AG04450 (cell line): ENCODE data around the gene TNP2. TPM values are rescaled to one million over a fixed set of nuclear protein-coding genes. Genes with fewer than 3 reads are reported as not detected.
"Not testable (repeated sequence)": the region's sequence is repeated elsewhere in the genome, so short reads cannot be mapped to it uniquely, and the experiment has no call there.

ENCODE experiments used
- CTCF ChIA-PET: fragments of 300-600, 350-600 bp; formaldehyde crosslinking; extraction: SDS; loops from one replicate; lab custom pipeline; 2022; ENCODE audit warnings: antibody characterized with exemption, inconsistent platforms; lab: Charles Lee
- POLR2A ChIA-PET: fragments of 350-600 bp; formaldehyde crosslinking; extraction: SDS; loops from one replicate; lab custom pipeline; 2021; ENCODE audit warnings: antibody characterized with exemption, inconsistent platforms; lab: Yijun Ruan, JAX
- DNase-seq: peaks from one replicate; pipeline ENCODE4 v3.0.0-alpha.2; 2011; ENCODE audit warnings: low read depth, low spot score
- H3K27ac ChIP-seq: one replicate; pipeline ENCODE4 v1.5.1; 2012; ENCODE audit warnings: low read depth, low read length, control low read depth
- H3K27me3 ChIP-seq: one replicate; pipeline ENCODE4 v1.6.0; 2012; ENCODE audit warnings: low read length; ENCODE audit not compliant: control insufficient read depth, insufficient read depth
- H3K4me3 ChIP-seq: 2 replicates; pipeline ENCODE4 v1.5.1; 2011; ENCODE audit warnings: mild to moderate bottlenecking, low read depth, low read length, control low read depth
- H3K9me3 ChIP-seq: 2 replicates; pipeline ENCODE4 v1.5.1; 2012; ENCODE audit warnings: low read length; ENCODE audit not compliant: control insufficient read depth, insufficient read depth
- polyA plus RNA-seq: library from polyadenylated mRNA; depleted of rRNA; stranded (reverse); fragments of >200 nt; gene quantifications from 2 replicates; pipeline ENCODE4 v1.2.3, GENCODE V29; 2011
- TF ChIP-seq, protein P1 (sequence below): IDR thresholded peaks from 2 replicates; pipeline ENCODE4 v1.5.1; 2011; ENCODE audit warnings: low read depth, low read length, control low read depth, inconsistent platforms

TNP2 gene
- polyA plus RNA-seq, 1 experiment = not detected

GRCh38 chr16:11291091-11291703 is 22.1 kb upstream of the TNP2 start:
- no peak for DNase-seq
- POLR2A ChIA-PET = no interaction called here
- Histone ChIP-seq H3K27ac (no peak overlapping the region), H3K27me3 (peaks cover 14% of the 10 kb centered on the region), H3K4me3 (no peak overlapping the region), H3K9me3 (no peaks in the 10 kb centered on the region)
- TF ChIP-seq, protein P1, sequence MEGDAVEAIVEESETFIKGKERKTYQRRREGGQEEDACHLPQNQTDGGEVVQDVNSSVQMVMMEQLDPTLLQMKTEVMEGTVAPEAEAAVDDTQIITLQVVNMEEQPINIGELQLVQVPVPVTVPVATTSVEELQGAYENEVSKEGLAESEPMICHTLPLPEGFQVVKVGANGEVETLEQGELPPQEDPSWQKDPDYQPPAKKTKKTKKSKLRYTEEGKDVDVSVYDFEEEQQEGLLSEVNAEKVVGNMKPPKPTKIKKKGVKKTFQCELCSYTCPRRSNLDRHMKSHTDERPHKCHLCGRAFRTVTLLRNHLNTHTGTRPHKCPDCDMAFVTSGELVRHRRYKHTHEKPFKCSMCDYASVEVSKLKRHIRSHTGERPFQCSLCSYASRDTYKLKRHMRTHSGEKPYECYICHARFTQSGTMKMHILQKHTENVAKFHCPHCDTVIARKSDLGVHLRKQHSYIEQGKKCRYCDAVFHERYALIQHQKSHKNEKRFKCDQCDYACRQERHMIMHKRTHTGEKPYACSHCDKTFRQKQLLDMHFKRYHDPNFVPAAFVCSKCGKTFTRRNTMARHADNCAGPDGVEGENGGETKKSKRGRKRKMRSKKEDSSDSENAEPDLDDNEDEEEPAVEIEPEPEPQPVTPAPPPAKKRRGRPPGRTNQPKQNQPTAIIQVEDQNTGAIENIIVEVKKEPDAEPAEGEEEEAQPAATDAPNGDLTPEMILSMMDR = no peak
- CTCF ChIA-PET = interaction anchor here (0.7 kb wide), 1 partner anchor 36 kb away, joined by 3 read pairs; no protein-coding TSS in a partner anchor

- TF ChIP-seq, protein P1 = no peak
- Histone ChIP-seq H3K27me3 (peaks cover 12% of the 10 kb centered on the region), H3K27ac (no peak overlapping the region), H3K4me3 (no peak overlapping the region), H3K9me3 (no peaks in the 10 kb centered on the region)
- DNase-seq = no peak
- POLR2A ChIA-PET = no interaction called here
- CTCF ChIA-PET = no interaction called here
Measured at GRCh38 chr16:11290102-11290893, 21.2 kb upstream of the TNP2 start.

DNA sequence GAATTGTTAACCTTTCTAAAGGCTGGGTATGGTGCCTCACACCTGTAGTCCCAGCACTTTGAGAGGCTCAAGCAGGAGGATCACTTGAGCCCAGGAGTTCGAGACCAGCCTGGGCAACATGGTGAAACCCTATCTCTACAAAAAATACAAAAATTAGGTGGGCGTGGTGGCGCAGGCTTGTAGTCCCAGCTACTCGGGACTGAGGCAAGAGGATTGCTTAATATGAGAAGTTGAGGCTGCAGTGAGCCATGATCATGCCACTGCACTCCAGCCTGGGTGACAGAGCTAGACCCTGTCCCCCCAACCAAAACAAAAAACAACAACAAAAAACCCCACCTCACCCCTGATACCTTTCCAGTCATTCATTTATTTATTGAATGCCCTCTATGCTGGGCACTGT is 20.6 kb upstream of the TNP2 start:
- CTCF ChIA-PET = not testable (repeated sequence)

GRCh38 chr16:11289202-11289601 is 20.1 kb upstream of the TNP2 start:
- DNase-seq = no peak
- ChIA-PET CTCF (interaction anchor here (1.0 kb wide), 1 partner anchor 325 kb away, joined by 6 read pairs; no protein-coding TSS in a partner anchor), POLR2A (no interaction called here)
- H3K4me3 ChIP-seq = no peak overlapping the region
- TF ChIP-seq, protein P1 = no peak
- H3K27ac ChIP-seq = no peak overlapping the region
- no peaks in the 10 kb centered on the region for H3K9me3 ChIP-seq
- H3K27me3 ChIP-seq = peaks cover 12% of the 10 kb centered on the region

More for the DNA sequence above, 20.6 kb upstream of the TNP2 start:
- DNase-seq, H3K9me3 ChIP-seq, H3K27ac ChIP-seq, POLR2A ChIA-PET, H3K4me3 ChIP-seq: not testable (repeated sequence)
- H3K27me3 ChIP-seq = peaks cover 12% of the 10 kb centered on the region

- CTCF ChIA-PET = interaction anchor here (0.6 to 1.1 kb wide), 2 partner anchors 322 to 332 kb away, joined by 3 read pairs; no protein-coding TSS in a partner anchor
- peaks cover 16% of the 10 kb centered on the region for H3K27me3 ChIP-seq
- H3K27ac ChIP-seq = no peak overlapping the region
- DNase-seq = no peak
- H3K9me3 ChIP-seq = no peaks in the 10 kb centered on the region
- POLR2A ChIA-PET = no interaction called here
- no peak overlapping the region for H3K4me3 ChIP-seq
- TF ChIP-seq, protein P1 = no peak
Measured at GRCh38 chr16:11285842-11286241, 16.7 kb upstream of the TNP2 start.
